Measurements from ENCODE around the gene UBQLN1. TPM values are rescaled to one million over a fixed set of nuclear protein-coding genes. Genes with fewer than 3 reads are reported as not detected.

Gene UBQLN1
- total RNA-seq, 1 donor, result 112 TPM

Other genes starting within 250 kb of the UBQLN1 start
- 2.0 and 4.8 TPM in 2 replicates for gene FRMD3, start 169.6 kb downstream of the UBQLN1 start, total RNA-seq (ENCODE audit: low replicate concordance)
- gene IDNK, start 84.8 kb downstream of the UBQLN1 start, total RNA-seq (ENCODE audit: low replicate concordance), result 6.0 and 7.6 TPM in 2 replicates
- 1.4 and 2.2 TPM in 2 replicates for gene GKAP1, start 109.8 kb upstream of the UBQLN1 start, total RNA-seq (ENCODE audit: low replicate concordance)
- gene KIF27, start 213.5 kb upstream of the UBQLN1 start, total RNA-seq (ENCODE audit: low replicate concordance), result 6.0 and 7.2 TPM in 2 replicates